Measurements from ENCODE around the gene SEMA3A.

DNA sequence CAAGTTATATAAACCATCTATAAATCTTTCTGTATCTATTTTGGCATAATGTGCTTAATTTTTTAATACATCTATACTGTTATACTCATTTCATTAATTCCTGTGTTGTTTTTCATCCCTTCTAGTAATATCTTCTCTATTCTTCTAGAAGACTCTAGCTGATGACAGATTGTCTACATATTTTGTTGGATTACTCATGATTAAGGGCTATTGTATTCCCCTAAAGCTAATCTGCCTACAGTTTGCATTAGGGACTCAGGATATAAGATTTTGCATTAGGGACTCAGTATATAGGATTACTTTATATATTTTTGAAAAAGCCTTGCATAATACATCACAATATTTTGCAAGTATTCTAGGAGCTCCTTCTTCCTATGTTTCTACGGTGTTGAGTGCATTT is 8.3 kb upstream of the SEMA3A start:
- TF ChIP-seq, protein P1, sequence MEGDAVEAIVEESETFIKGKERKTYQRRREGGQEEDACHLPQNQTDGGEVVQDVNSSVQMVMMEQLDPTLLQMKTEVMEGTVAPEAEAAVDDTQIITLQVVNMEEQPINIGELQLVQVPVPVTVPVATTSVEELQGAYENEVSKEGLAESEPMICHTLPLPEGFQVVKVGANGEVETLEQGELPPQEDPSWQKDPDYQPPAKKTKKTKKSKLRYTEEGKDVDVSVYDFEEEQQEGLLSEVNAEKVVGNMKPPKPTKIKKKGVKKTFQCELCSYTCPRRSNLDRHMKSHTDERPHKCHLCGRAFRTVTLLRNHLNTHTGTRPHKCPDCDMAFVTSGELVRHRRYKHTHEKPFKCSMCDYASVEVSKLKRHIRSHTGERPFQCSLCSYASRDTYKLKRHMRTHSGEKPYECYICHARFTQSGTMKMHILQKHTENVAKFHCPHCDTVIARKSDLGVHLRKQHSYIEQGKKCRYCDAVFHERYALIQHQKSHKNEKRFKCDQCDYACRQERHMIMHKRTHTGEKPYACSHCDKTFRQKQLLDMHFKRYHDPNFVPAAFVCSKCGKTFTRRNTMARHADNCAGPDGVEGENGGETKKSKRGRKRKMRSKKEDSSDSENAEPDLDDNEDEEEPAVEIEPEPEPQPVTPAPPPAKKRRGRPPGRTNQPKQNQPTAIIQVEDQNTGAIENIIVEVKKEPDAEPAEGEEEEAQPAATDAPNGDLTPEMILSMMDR (IDR thresholded peaks at IDR 0.05) = no peak
- no peak for TF ChIP-seq POLR2AphosphoS5 (IDR thresholded peaks at IDR 0.05)
- no peak for TF ChIP-seq POLR2A (IDR thresholded peaks at IDR 0.05; ENCODE audit: low read depth)
- no peak for TF ChIP-seq EP300 (IDR thresholded peaks at IDR 0.05)
